ENCODE results near the gene LAMA5.
A peak's percentile ranks its signal among the peaks of the same experiment; 100 is the strongest.

Gene LAMA5

DNA sequence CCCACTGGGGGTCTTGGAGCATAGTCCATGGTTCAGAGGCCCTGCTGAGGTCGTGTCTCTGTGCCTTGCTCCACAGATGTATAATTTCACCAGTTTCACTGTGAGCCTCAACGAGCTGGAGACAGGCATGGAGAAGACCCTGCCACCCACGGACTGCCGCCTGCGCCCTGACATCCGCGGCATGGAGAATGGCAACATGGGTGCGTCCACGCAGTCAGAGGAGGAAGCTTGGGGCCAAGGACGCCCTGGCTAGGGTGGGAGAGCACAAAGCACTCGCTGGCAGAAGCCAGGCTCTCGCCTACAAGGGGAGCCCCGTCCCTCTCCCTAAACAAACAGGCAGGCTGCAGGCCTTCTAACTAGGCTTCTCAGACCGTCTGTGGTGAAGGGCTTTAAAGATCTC lies 78.0 kb downstream of the LAMA5 start:
- no peak for DNase-seq (ENCODE audit: low read depth)

DNA sequence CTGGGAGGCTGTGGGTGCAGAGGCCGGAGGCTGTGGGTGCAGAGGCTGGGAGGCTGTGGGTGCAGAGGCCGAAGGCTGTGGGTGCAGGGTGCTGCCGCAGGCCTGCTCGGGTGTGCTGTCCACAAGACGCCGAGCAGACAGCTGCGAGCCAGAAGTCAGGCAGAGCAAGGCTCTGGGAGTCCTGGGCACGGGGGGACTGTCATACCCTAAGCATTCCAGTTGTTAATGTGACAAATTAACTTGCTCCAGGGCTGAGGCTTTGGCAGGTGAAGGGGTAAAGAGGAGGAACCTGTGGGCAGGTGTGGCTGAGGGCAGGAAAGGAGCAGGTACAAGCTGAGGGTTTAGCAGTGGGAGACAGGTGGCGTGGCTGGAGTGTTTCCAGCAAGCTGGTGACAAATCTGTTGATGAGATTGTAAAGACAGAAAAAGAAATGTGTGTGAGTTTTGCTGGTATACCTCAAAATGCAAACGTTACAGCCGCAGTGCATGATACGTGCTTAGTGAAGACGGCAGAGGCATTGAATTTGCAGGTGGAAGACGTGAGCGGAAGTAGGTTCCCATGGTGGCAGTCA lies 78.5 kb downstream of the LAMA5 start:
- DNase-seq (ENCODE audit: low read depth) = no peak

DNA sequence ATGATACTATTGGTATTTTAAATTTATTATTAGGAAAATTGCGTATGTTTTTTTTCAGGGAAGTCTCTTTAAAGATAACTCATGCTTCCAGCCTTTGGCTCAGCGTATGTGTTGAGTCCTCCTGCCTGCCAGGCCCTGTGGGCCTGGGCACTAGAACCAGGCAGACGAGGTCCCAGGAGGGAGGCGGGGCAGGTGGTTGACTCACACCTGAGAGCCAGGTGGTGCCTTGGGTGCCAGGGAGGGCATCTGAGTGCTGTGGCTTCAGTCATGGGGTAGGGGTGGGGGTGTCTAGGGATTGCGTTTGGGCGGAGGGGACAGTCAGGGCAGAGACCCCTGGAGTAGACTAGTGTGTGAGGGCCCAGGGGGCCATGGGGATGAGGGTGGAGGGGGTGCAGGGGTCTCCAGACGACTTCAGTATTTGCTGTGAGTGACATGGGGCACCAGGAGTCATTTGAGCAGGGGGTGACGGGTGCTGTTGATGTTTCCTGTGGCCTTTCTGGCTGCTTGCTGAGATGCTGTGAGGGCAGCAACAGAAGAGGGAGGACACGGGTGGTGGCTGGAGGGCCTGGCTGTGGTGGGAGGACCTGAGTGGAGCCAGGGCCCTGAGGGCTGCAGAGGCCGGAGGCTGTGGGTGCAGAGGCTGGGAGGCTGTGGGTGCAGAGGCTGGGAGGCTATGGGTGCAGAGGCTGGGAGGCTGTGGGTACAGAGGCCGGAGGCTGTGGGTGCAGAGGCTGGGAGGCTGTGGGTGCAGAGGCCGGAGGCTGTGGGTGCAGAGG lies 79.2 kb downstream of the LAMA5 start:
- no peak for DNase-seq (ENCODE audit: low read depth)

DNA sequence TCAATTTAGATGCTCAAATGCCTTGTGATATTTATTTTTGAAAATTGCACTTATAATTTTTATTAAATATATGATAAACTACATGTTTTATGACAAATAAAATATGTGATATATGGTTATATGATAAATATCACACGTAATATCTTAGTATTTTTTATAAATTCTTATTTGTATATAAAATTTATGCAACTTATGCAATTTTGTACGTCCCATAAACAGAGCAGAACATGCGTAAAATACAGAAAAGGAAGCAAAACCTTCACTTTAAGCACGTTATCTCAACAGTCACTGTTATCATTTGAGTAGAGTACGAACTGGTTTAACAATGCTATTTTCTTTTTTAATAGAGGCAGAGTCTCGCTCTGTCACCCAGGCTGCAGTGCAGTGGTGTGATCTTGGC lies 80.0 kb downstream of the LAMA5 start:
- no peak for DNase-seq (ENCODE audit: low read depth)

DNA sequence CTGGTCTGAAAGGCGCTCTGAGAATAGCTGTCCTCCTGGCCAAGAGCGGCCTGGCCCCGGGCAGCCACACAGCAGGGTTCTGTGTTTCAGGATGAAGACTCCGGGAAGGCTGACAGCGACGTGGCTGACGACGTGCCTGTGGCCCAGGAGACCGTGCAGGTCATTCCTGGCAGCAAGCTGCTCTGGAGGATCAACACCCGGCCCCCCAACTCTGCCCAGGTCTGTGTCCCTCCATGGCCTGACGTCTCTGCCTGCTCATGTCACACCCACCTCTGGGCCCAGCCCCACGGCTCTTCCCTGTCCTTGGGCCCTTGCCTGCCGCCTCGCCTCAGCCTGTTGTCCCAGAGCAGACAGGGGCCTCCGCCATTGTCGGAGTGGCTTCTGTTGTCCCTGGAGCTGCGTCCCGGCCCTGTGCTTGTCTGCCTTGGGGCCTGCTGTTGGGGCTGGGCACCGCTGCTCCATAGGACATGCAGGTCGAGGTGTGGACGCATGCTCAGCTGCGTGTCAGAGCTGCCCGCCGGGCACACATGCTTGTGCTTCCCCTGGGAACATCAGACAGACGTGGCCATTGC lies 80.5 kb downstream of the LAMA5 start:
- no peak for DNase-seq (ENCODE audit: low read depth)

DNA sequence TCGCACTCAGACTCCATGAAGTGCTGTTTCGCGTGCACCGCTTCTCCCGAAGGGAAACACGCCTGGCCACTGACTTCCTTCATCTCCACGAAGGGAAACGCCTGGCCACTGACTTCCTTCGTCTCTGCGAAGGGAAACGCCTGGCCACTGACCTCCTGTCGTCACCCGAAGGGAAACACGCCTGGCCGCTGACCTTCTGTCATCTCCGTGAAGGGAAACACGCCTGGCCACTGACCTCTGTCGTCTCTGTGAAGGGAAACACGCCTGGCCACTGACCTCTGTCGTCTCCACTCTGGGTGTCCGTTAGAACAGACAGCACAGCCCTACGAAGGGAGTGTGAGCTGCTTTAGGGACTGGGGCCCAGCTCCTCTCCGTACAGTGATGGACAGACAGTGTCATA lies 81.4 kb downstream of the LAMA5 start:
- peak; percentile 44 for DNase-seq (ENCODE audit: low read depth)

DNA sequence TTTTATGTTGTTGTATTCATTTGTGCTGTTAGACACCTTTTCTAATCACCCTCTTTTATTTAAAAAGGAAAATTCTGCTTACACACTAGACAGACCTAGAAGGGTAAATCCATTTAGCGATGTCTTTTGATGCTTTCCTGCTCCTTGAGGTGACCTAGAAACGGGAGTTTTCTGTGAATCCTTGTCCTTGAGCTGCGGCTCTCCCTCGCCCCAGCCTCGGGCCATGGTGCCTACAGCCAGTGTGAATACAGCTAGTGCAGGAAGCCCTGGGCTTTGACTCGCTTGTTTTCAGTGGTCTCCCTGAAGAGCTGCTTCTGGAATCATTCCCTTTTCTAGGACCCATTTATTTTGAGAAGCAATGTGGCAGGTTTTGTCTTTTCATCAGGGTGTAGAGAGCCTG lies 82.0 kb downstream of the LAMA5 start:
- no peak for DNase-seq (ENCODE audit: low read depth)

DNA sequence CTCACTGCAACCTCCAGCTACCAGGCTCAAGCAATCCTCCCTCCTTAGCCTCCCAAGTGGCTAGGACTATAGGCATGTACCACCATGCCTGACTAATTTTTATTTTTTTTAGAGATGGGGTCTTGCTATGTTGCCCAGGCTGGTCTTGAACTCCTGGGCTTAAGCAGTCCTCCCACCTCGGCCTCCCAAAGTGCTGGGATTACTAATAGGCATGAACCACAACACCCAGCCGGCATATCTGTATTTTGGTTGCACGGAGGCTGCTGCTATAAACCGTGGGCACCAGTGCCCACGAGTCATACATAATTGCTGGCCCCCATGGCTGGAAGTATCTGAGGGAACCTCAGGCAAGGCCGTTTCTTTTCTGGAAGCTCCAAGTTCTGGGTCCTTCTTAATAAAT lies 82.7 kb downstream of the LAMA5 start:
- DNase-seq (ENCODE audit: low read depth) = no peak

DNA sequence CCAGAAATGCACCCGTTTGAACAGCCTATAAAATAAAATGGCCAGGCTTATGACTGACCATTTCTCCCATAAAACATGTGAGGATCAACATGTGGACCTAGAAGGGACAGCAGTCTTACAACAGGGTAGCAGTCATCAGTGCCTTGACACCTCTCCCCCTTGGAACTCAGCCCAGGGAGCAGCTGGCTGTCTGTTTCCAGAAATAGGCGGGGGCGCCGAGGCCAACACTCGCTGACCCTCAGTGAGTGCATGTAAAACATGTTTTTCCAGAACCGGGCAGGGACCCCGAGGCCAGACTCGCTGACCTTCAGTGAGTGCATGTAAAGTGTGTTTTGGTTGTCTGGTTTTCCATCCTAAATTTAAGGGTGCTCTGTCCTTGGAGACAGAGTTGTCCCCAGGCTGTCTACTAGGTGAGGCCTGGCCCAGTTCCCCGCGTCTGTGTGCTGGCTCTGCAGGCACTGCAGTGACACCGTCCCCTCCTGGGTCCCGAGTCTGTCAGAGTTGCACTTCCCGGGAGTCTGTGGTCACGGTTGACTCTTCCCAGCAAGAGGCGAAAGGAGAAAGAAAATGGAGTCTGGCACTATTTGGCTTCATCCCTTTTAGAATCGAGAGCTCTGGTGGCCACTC lies 84.1 kb downstream of the LAMA5 start:
- no peak for DNase-seq (ENCODE audit: low read depth)

DNA sequence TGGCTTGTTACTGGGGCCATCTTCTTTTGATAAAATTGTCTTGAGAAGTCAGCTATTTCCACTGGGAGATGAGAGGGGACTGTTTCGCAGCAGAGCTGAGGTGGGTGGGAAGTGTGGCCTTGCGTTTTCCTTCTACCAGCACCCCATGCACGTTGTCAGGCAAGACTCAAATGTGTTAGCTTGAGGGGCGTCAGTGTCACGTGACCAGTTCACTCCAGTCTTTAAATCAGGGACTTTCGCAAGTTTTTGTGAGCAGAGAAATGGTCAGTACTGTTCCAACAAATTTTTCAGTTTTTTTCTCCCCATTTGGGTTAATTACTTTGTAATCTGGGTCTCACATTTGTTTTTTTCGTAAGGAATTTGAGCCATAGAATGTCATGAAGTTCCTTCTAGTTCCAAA lies 85.0 kb downstream of the LAMA5 start:
- DNase-seq (ENCODE audit: low read depth) = no peak

DNA sequence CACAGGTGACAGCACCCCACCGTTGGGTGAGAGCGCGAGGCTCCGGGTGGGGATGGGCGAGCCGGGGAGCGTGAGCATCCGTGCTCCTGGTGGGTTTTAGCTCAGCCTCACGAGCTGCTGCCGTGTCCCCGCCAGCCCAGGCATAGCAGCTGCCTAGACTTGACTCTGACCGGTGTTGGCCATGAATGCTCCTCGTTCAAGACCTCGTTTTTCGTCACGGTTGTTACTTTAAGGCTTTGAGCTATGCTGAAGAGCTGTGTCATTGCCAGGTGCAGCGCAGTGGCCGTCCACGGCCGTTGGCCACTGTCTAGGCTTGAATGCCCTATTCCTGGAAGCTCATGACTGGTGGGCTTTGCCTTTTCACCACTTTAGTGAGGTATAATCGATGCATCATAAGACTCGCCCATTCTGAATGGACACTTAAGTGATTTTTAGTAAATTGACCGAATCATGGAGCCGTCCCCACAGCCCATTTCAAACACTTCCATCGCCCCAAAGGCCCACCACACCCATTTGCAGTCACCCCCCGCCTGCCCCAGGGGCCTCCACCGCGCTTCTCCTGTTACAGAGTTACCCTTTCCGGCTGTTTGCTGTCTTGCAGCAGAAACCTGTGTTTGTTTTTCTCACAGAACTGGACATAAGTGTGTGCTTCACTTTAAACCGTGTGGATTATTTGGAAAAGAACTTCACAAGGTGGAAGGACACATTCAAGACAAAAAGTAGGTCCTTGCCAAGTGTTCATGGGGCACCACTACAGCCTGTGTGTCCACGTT lies 85.8 kb downstream of the LAMA5 start:
- DNase-seq (ENCODE audit: low read depth) = no peak

DNA sequence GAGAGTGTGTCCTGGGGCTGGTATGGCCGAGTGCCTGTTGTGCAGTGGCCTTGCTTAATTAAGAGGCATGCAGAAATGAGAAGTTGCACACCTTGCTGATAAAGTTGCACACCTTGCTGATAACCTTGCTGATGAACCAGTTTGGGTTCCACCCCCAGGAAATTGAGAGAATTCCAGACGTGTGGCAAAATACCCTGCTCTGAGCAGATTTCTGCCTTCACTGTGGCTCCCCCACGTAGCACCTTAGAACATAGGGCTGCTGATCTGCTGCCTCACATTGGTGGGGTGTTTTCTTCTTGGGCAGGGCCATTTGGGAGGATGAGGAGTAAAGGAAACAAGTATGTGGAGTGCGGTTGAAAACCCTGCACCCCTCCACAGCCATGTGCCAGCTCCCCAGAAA lies 86.8 kb downstream of the LAMA5 start:
- no peak for DNase-seq (ENCODE audit: low read depth)

DNA sequence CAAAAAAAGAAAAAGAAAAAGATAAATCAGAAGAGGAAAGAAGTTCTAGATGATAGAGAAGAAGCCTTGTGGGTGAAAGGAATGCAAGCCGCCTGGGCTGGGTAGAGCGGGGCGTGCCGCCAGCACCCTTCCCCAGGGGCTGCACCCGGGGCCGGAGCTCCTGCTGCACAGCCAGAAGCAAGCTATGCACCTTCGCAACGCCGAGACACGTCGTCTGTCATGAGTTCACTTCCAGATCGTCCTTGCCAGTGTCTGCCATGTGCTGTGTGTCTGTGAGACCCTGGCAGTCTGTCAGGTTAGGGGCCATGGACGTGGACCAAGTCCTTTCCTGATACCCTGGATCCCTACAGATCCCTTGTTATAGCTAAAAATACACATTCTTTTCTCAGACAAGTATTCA lies 89.9 kb downstream of the LAMA5 start:
- DNase-seq (ENCODE audit: low read depth) = no peak

DNA sequence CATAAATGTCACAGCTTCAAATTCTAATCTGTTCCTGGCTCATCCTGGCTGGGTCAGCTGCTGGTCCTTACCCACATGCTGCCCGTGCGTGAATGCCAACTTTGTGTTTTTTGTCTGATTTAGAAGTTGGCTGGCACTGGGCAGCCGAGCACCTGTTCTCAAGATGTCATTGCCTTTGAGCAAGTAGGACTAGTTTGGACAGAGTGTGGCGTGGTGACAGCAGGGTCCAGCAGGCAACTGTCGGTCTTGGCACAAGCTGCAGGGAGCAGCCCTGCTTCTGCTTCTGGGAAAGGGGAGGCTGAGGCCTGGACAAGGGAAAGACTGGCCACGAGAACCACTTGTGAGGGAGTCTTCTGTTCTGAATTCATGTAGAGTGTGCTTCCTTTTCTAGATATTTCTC lies 90.7 kb downstream of the LAMA5 start:
- no peak for DNase-seq (ENCODE audit: low read depth)

DNA sequence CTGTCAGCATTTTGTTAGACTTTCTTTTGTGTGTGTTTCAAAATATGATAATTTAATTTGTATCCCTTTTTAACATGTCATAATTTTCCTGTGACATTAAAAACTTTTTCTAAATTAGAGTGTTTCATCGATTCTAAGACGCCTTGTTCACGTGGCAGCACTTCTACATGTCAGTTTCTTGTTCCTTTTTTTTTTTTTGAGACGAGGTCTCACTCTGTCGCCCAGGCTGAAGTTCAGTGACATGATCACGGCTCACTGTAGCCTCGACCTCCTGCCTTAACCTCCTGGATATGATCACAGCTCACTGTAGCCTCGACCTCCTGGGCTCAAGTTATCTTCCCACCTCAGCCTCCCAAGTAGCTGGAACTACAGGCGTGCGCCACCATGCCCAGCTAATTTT lies 91.9 kb downstream of the LAMA5 start:
- no peak for DNase-seq (ENCODE audit: low read depth)

DNA sequence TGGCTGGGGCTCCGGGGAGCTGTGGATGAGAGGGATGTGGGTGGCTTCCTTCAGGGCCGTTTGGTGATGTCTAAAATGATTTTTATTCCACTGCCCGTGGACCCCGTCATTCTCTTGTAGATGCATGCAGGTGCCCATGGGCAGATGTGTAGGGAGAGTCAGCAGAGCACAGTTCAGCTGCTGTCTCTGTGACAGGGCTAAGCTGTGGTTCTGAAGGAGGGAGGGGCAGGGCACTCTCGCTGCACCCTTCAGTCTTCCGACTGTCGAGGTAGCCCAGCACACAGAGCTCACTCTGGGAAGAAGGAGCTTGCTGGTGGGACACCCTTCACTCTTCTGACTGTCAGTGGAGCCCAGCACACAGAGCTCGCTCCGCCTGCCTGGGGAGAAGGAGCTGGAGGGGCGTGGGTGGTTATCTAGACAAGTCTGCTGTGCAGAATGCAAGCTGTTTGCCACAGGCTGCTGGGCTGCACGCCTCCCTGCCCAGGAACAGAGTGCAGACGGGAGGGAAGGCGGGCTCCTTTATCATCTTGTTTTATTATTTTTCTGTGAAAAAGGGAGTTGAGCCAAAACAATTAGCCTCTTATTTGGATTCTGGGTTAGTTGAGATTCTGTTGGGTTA lies 92.7 kb downstream of the LAMA5 start:
- DNase-seq (ENCODE audit: low read depth) = no peak

DNA sequence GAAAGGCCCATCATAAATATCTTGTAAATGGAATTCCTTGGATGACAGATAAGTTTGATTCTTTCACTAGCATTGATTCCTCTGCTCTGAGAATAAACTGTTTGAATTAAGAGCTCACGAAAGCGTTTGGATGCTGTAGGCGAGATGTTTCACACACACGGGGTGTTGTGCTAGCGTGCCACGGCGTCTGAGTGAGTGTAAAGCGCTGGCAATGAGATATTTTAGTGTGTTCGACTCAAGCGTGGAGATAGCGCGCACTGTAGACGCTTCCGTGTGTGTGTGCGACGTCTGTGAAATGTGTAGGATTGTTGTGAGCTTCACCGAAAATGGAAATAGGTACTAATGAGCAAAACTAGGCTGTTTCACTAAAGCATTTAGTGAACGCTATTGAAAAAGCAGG lies 93.7 kb downstream of the LAMA5 start:
- DNase-seq (ENCODE audit: low read depth) = no peak

DNA sequence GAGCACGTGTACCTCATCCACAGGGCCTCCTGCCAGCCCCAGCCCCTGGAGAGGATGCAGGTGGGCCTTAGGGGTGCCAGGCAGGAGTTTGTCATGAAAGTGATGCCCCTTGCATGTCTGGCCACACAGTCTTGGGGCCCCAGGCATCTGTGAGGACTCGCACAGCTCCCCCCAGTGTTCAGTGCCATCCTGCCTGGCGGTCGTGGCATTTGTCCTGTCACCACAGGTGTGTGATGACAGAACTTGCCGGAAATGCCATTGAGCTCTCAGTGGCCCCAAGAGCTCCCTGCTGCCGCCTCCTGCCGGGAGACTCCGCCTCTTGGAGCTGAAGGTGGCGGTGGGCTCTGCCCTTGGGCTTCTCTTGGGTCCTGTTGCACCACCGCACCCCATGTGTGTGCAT lies 94.9 kb downstream of the LAMA5 start:
- no peak for DNase-seq (ENCODE audit: low read depth)

DNA sequence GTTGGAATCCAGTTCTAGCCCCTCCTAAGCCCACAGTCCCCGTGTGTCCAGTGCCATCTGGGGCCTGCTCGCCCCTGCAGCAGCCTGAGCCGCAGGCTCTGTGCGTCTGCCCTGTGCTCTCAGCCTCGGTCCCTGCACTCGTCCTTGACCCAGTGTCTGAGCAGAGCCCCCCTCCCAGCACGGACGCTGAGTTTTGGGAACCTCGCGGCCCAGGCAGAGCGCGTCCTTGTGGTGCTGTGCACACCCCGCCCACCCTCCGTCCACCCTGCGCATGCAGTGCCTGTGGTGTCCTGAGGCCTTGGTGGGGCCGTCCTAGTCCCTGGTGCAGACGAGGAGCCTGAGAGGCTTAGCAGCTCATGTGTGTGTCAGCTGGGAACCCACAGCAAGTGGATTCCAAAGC lies 97.2 kb downstream of the LAMA5 start:
- no peak for DNase-seq (ENCODE audit: low read depth)

DNA sequence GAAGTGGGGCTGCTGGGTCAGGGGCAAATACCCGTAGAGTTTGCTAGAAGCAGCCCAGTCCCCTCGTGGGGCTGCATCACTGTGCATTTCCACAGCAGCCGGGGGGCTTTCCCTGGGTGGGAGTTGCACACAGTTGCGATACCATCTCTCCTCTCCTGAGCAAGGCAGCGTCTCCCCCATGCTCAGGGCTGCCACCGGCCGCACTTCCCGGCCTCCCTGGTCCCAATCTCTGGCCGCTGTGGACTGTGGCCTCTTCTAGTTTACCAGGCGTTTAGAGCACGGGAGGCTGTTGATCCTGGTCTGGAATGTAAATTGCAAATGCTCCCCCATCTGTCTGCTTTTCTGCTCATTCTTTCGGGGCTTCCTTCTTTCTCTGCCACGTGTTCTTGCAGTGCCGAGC lies 97.7 kb downstream of the LAMA5 start:
- DNase-seq (ENCODE audit: low read depth) = no peak

DNA sequence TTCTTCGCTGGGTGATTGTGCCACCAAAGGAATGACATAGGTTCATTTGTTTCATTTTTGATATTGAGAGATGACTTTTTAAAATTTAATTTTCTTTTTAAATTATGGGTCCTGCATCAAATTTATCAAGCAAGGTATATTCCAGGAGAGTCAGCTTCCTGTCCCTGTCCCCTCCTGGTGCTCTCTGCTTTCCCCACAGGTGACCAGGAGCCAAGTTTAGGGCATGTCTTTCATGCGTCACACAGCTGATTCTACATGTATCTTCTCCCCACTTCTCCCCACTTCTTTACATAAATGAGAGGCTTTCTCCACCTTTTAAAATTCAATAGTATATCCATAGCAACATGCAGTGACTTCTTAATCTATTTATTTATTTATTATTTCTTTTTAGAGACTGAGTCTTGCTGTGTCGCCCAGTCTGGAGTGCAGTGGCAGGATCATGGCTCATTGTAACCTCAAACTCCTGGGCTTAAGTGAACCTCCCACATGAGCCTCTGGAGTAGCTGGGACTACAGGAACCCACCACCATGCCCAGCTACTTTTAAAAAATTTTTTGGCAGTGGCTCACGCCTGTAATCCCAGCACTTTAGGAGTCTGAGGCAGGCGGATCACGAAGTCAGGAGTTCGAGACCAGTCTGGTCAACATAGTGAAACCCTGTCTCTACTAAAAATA lies 98.7 kb downstream of the LAMA5 start:
- no peak for DNase-seq (ENCODE audit: low read depth)

DNA sequence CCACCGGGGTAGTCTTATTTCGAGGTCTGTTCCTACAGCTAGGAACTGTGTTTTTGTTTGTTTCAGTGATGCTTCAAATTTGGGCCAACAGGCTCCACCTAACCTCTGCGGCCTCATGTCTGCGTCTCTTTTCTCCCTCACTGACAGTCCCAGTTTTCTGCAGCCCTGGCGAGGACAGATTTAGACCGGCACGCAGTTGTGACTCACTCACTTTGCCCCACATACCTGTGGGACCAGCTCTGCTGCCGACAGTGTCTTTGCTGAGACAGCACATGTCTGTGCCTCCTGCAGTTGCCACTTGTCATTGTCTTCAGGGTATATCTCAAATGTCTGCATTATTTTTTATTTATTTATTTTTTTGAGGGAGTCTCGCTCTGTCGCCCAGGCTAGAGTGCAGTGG lies 99.6 kb downstream of the LAMA5 start:
- DNase-seq (ENCODE audit: low read depth) = no peak

All from CMK (cell line).